Endothelial cell of umbilical vein (primary cell): ENCODE measurements around the gene GTF3C1.

Experiments
- CTCF ChIP-seq, 2 donors: IDR thresholded peaks; 1 replicate in 1 of 2; 2 replicates in 1 of 2; pipeline ENCODE4 v1.5.1; 2011; ENCODE audit warnings: low read length in 2 of 2, mild to moderate bottlenecking in 2 of 2, moderate library complexity in 2 of 2, control low read depth in 1 of 2, inconsistent platforms in 1 of 2, low read depth in 1 of 2; ENCODE audit not compliant: insufficient read depth in 1 of 2; ENCODE audit errors: extremely low read depth in 1 of 2
- EZH2 ChIP-seq: IDR thresholded peaks from 2 replicates; pipeline ENCODE4 v1.6.1; 2012; ENCODE audit warnings: borderline replicate concordance, low read depth, mild to moderate bottlenecking, moderate library complexity, low read length, inconsistent platforms; ENCODE audit not compliant: severe bottlenecking
- FOS ChIP-seq: IDR thresholded peaks from 2 replicates; pipeline ENCODE4 v1.6.1; 2011; ENCODE audit warnings: mild to moderate bottlenecking, low read length, moderate library complexity, borderline replicate concordance; ENCODE audit not compliant: insufficient read depth
- GATA2 ChIP-seq: IDR thresholded peaks from 2 replicates; pipeline ENCODE4 v1.7.0; 2011; ENCODE audit warnings: low read depth, mild to moderate bottlenecking, moderate library complexity, mixed read lengths, low read length; ENCODE audit not compliant: insufficient read length, insufficient read depth
- JUN ChIP-seq: IDR thresholded peaks from 2 replicates; pipeline ENCODE4 v1.6.1; 2011; ENCODE audit warnings: borderline replicate concordance, low read depth; ENCODE audit not compliant: insufficient read length, insufficient read depth
- MYC ChIP-seq: IDR thresholded peaks from one replicate; pipeline ENCODE4 v1.6.1; 2011; ENCODE audit warnings: mild to moderate bottlenecking, low read depth, low read length
- POLR2A ChIP-seq: IDR thresholded peaks from 2 replicates; pipeline ENCODE4 v1.6.1; 2012; ENCODE audit warnings: low read depth, mild to moderate bottlenecking, control low read depth, low read length
- POLR2AphosphoS5 ChIP-seq: IDR thresholded peaks from 2 replicates; pipeline ENCODE4 v1.6.1; 2012; ENCODE audit warnings: low read depth, mild to moderate bottlenecking, control low read depth, low read length, moderate library complexity; ENCODE audit not compliant: insufficient read depth
- TF ChIP-seq, protein P1 (sequence below): IDR thresholded peaks from 2 replicates; pipeline ENCODE4 v1.6.1; 2011; ENCODE audit not compliant: insufficient read depth, insufficient read length

- TF ChIP-seq POLR2AphosphoS5 = no peak
- TF ChIP-seq, protein P1, sequence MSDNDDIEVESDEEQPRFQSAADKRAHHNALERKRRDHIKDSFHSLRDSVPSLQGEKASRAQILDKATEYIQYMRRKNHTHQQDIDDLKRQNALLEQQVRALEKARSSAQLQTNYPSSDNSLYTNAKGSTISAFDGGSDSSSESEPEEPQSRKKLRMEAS = no peak
- TF ChIP-seq CTCF (IDR thresholded peaks at IDR 0.05; ENCODE audit: extremely low read depth in 1 of 2, insufficient read depth in 1 of 2, low read depth in 1 of 2, low read length in 2 of 2) = no peak
- no peak for TF ChIP-seq POLR2A
- TF ChIP-seq EZH2 = no peak
- no peak for TF ChIP-seq GATA2
- no peak for TF ChIP-seq JUN
- TF ChIP-seq FOS = no peak
- no peak for TF ChIP-seq MYC
Measured at GRCh38 chr16:27549464-27549745, 308 bp downstream of the GTF3C1 start.
